Right lobe of liver (tissue), 6 donors: ENCODE results near the gene HOXC10. TPM values are rescaled to one million over a fixed set of nuclear protein-coding genes. Genes with fewer than 3 reads are reported as not detected.

ENCODE experiments used
- ATAC-seq, 4 donors: fragments of 200-7000 bp; cut with Tn5 transposase; one replicate each; pipeline ENCODE4 v1.9.1; 2020; ENCODE audit warnings: mild to moderate bottlenecking in 4 of 4, moderate library complexity in 4 of 4
- DNase-seq, 3 donors: peaks; one replicate each; pipeline ENCODE4 v3.0.0-alpha.2; 2020
- H3K27ac ChIP-seq, 3 donors: fragments of 200-600 bp; one replicate each; pipeline ENCODE4 v1.8.0; 2022
- H3K27me3 ChIP-seq, 2 donors: fragments of 200-600 bp; one replicate each; pipeline ENCODE4 v1.8.0; 2022
- H3K36me3 ChIP-seq, 4 donors: fragments of 200-600 bp; sonication (generic) in 1 of 4; one replicate each; pipeline versions ENCODE4 v1.5.1 to v1.8.0; 2017 to 2022; ENCODE audit warnings: control low read depth in 1 of 4
- H3K4me1 ChIP-seq, 4 donors: fragments of 200-600 bp; sonication (generic) in 1 of 4; one replicate each; pipeline versions ENCODE4 v1.5.1 to v1.8.0; 2017 to 2022; ENCODE audit warnings: control low read depth in 1 of 4
- H3K4me3 ChIP-seq, 3 donors: fragments of 200-600 bp; one replicate each; pipeline ENCODE4 v1.8.0; 2022
- H3K9me3 ChIP-seq, 4 donors: fragments of 200-600 bp; sonication (generic) in 1 of 4; one replicate each; pipeline versions ENCODE4 v1.5.1 to v1.8.0; 2017 to 2022; ENCODE audit warnings: control low read depth in 1 of 4
- CTCF ChIP-seq, 4 donors: fragments of 200-600 bp in 3 of 4; fragments of 450-650 bp in 1 of 4; IDR thresholded peaks; one replicate each; pipeline versions ENCODE4 v1.5.1 to v1.8.0; 2016 to 2022; ENCODE audit warnings: antibody characterized with exemption in 4 of 4, mild to moderate bottlenecking in 2 of 4
- POLR2A ChIP-seq: fragments of 450-650 bp; IDR thresholded peaks from one replicate; pipeline ENCODE4 v1.6.1; 2017; ENCODE audit warnings: antibody characterized with exemption, mild to moderate bottlenecking
- WGBS: methylation state at CpG from one replicate; pipeline ENCODE4 v1.1.6; 2018; ENCODE audit warnings: low coverage, low lambda C conversion rate; ENCODE audit not compliant: insufficient coverage; ENCODE audit errors: missing lambda C conversion rate; 5-methylcytosine and 5-hydroxymethylcytosine counted together
- intact Hi-C, 2 donors: fragments of 100-400 bp; cut with DNase I; formaldehyde crosslinking; loops; one replicate each; pipeline versions ENCODE4 v1.11.2 to v1.14.1; 2022
- total RNA-seq, 6 experiments: library from RNA; depleted of rRNA in 2 of 6; stranded (reverse); fragments of >200 nt in 2 of 6; fragmentation: NEBNext Ultra II Directional in 3 of 6; extraction: Animal tissue kit (Norgen Biotek cat#: 25700) in 3 of 6; gene quantifications; one replicate each; pipeline versions ENCODE4 v1.1.0 to v1.2.4, GENCODE V29; 2016 to 2023
- donor health status: DM: no; HTN: yes; CAD: no.
- donor health status: DM: no; HTN: no; CAD: no.
- donor health status: DM: no; HTN: no; CAD: no.
- donor health status: DM: no; HTN: yes; CAD: no.
- donor health status: DM: no; HTN: yes; CAD: no.

HOXC10 gene
- total RNA-seq, 6 experiments from 2014 or later: not detected

- intact Hi-C loops: no loop called here
- Histone ChIP-seq H3K27ac (no peak within 1 kb of the TSS), H3K27me3 (peaks cover 11 to 49% of the 10 kb centered on the region in 2 donors), H3K36me3 (no peaks in the 10 kb centered on the region), H3K9me3 (no peaks in the 10 kb centered on the region), H3K4me3 (no peak within 1 kb of the TSS), H3K4me1 (no peaks in the 10 kb centered on the region)
- TF ChIP-seq CTCF (IDR thresholded peaks at IDR 0.05) (no peak), POLR2A (no peak)
- WGBS: 4% methylated on average over 29 of the region's 56 CpGs
- ATAC-seq (peak in 2 of 4 donors; percentile 25 to 47), DNase-seq (no peak)
Observed at GRCh38 chr12:53938326-53939140, 46.4 kb upstream of the HOXC10 start, which contains the start of gene HOXC13. Gene HOXC13 (plus strand): TSS chr12:53938831. CDS start chr12:53938907, 76 bp downstream.

- TF ChIP-seq CTCF (IDR thresholded peaks at IDR 0.05) (no peak), POLR2A (no peak)
- WGBS: 3% methylated on average over 8 of the region's 91 CpGs
- Histone ChIP-seq H3K36me3 (no peaks in the 10 kb centered on the region), H3K9me3 (no peaks in the 10 kb centered on the region), H3K4me1 (no peaks in the 10 kb centered on the region), H3K27me3 (peaks cover 11 to 50% of the 10 kb centered on the region in 2 donors), H3K27ac (no peak overlapping the region), H3K4me3 (no peak overlapping the region)
- DNase-seq: no peak
- intact Hi-C loops: no loop called here
- peak; percentile 37 to 56 (median 45) for ATAC-seq
Observed at GRCh38 chr12:53939141-53940108, 45.5 kb upstream of the HOXC10 start.

GRCh38 chr12:53940443-53941014 lies 44.4 kb upstream of the HOXC10 start:
- H3K4me3 ChIP-seq: no peak overlapping the region
- ATAC-seq: no peak
- no peak overlapping the region for H3K27ac ChIP-seq
- WGBS: 5% methylated on average over 8 of the region's 9 CpGs
- peaks cover 11 to 57% of the 10 kb centered on the region in 2 donors for H3K27me3 ChIP-seq
- intact Hi-C loops: no loop called here
- no peak for DNase-seq
- no peak for TF ChIP-seq CTCF (IDR thresholded peaks at IDR 0.05)
- TF ChIP-seq POLR2A: no peak
- no peaks in the 10 kb centered on the region for H3K9me3 ChIP-seq
- H3K36me3 ChIP-seq: no peaks in the 10 kb centered on the region
- no peaks in the 10 kb centered on the region for H3K4me1 ChIP-seq

GRCh38 chr12:53941187-53941586 lies 43.8 kb upstream of the HOXC10 start:
- no peaks in the 10 kb centered on the region for H3K9me3 ChIP-seq
- TF ChIP-seq POLR2A (no peak), CTCF (IDR thresholded peaks at IDR 0.05) (no peak)
- H3K27me3 ChIP-seq: peaks cover 11 to 63% of the 10 kb centered on the region in 2 donors
- H3K27ac ChIP-seq: no peak overlapping the region
- H3K36me3 ChIP-seq: no peaks in the 10 kb centered on the region
- H3K4me3 ChIP-seq: no peak overlapping the region
- no peak for ATAC-seq
- intact Hi-C loops: no loop called here
- no peak for DNase-seq
- H3K4me1 ChIP-seq: no peaks in the 10 kb centered on the region
